Measurements from ENCODE around the gene ARVCF. TPM values are rescaled to one million over a fixed set of nuclear protein-coding genes. Genes with fewer than 3 reads are reported as not detected.
A peak's percentile ranks its signal among the peaks of the same experiment; 100 is the strongest.

The ARVCF gene
- total and polyA plus RNA-seq, 2 donors (not counting 1 experiment from before 2014, with no cell fraction given) = 2.2 to 6.7 TPM

GRCh38 chr22:20029550-20030225, 13.1 kb upstream of the ARVCF start:
- Histone ChIP-seq H4K20me1 (ENCODE audit: control insufficient read depth, insufficient read depth, low read length, poor library complexity, severe bottlenecking) (peaks cover 66% of the 10 kb centered on the region), H3K4me1 (ENCODE audit: control insufficient read depth in 2 of 2, insufficient read depth in 2 of 2, low read length in 2 of 2) (peaks cover 26 to 45% of the 10 kb centered on the region in 2 donors), H3K9me3 (ENCODE audit: control extremely low read depth in 1 of 3, control insufficient read depth in 2 of 3, insufficient read depth in 1 of 3, low read length in 2 of 3) (peaks cover 0 to 27% (median 9%) of the 10 kb centered on the region in 3 donors), H3K4me3 (ENCODE audit: control extremely low read depth in 1 of 5, extremely low read depth in 1 of 5, insufficient read depth in 1 of 5, low read depth in 2 of 5, low read length in 4 of 5) (no peak overlapping the region), H2AFZ (ENCODE audit: insufficient read depth, low read depth, low read length, poor library complexity, severe bottlenecking) (no peak overlapping the region), H3K27me3 (replicated peaks in 1 of 4; ENCODE audit: control extremely low read depth in 1 of 4, control insufficient read depth in 3 of 4, insufficient read depth in 4 of 4, low read length in 3 of 4) (no peaks in the 10 kb centered on the region), H3K27ac (ENCODE audit: low read length in 2 of 2) (no peak overlapping the region), H3K9ac (ENCODE audit: low read length) (no peak overlapping the region), H3K36me3 (replicated peaks in 1 of 2; ENCODE audit: control extremely low read depth in 1 of 2, control insufficient read depth in 1 of 2, extremely low read depth in 1 of 2, insufficient read depth in 2 of 2, low read length in 1 of 2) (peaks cover 0 to 6% of the 10 kb centered on the region in 2 experiments), H3K4me2 (replicated peaks; ENCODE audit: low read depth, low read length, poor library complexity, severe bottlenecking) (no peak overlapping the region), H3K79me2 (ENCODE audit: control insufficient read depth, insufficient read depth, low read length) (peaks cover 84% of the 10 kb centered on the region)
- ATAC-seq (ENCODE audit: low read depth) (no peak), DNase-seq (peak; percentile 8)
- ChIA-PET CTCF (interaction anchor here (1.4 kb wide), 1 partner anchor 59 kb away, joined by 3 read pairs; no protein-coding TSS in a partner anchor), POLR2A (interaction anchor here (0.7 kb wide), 1 partner anchor 247 kb away, joined by 4 read pairs; no protein-coding TSS in a partner anchor)
- intact Hi-C loops (cut with micrococcal nuclease) = no loop called here
- H3K9me3 Mint-ChIP-seq (ENCODE audit: insufficient read depth) = peaks cover 3% of the 10 kb centered on the region
- H3K4me3 Mint-ChIP-seq = no peak overlapping the region
- WGBS (ENCODE audit: insufficient coverage) = 82% methylated on average over 7 of the region's 9 CpGs
- H3K27ac Mint-ChIP-seq = peak overlapping the region; percentile 86
- TF ChIP-seq CTCF (IDR thresholded peaks at IDR 0.05) = no peak
- TF ChIP-seq EZH2 (IDR thresholded peaks at IDR 0.05; ENCODE audit: borderline replicate concordance, insufficient read depth, low read depth, low read length, poor library complexity, severe bottlenecking) = no peak
- H3K27me3 Mint-ChIP-seq = no peaks in the 10 kb centered on the region
- H3K4me1 Mint-ChIP-seq = peaks cover 64% of the 10 kb centered on the region

All from B cell (primary cell).